ENCODE data around the gene HTR3A.

- TF ChIP-seq CTCF (tag by site-specific recombination; IDR thresholded peaks at IDR 0.05) (no peak), ZNF37A (tag by site-specific recombination; IDR thresholded peaks at IDR 0.05) (no peak), ZNF121 (tag by site-specific recombination; IDR thresholded peaks at IDR 0.05) (no peak), ZBTB8A (tag by site-specific recombination; IDR thresholded peaks at IDR 0.05) (no peak), YY1 (tag by site-specific recombination; IDR thresholded peaks at IDR 0.05) (no peak), SP2 (tag by site-specific recombination; IDR thresholded peaks at IDR 0.05) (no peak), SALL2 (tag by site-specific recombination; IDR thresholded peaks at IDR 0.05; ENCODE audit: borderline replicate concordance) (no peak), SETDB1 (IDR thresholded peaks at IDR 0.05; ENCODE audit: insufficient read length, low read length) (no peak), ZSCAN5A (tag by site-specific recombination; IDR thresholded peaks at IDR 0.05) (no peak)
Measured at GRCh38 chr11:113967361-113967760, 7.5 kb upstream of the HTR3A start.

Data from HEK293 (cell line).